Endothelial cell (in vitro differentiated cells): ENCODE results near the gene NMRK1. TPM values are rescaled to one million over a fixed set of nuclear protein-coding genes. Genes with fewer than 3 reads are reported as not detected.
A peak's percentile ranks its signal among the peaks of the same experiment; 100 is the strongest.

Source experiments
- DNase-seq: peaks from one replicate; pipeline ENCODE4 v3.0.0; 2021; ENCODE audit warnings: low spot score
- H3K27ac Mint-ChIP-seq: one replicate; pipeline ENCODE4 v1.8.0; 2021; ENCODE audit warnings: mixed read lengths, inconsistent platforms; ENCODE audit not compliant: unreplicated experiment
- H3K27me3 Mint-ChIP-seq: one replicate; pipeline ENCODE4 v1.8.0; 2021; ENCODE audit warnings: mild to moderate bottlenecking, moderate library complexity, mixed read lengths, inconsistent platforms; ENCODE audit not compliant: unreplicated experiment
- H3K36me3 Mint-ChIP-seq: one replicate; pipeline ENCODE4 v1.8.0; 2021; ENCODE audit warnings: mild to moderate bottlenecking, low read depth, mixed read lengths, inconsistent platforms; ENCODE audit not compliant: unreplicated experiment
- H3K4me1 Mint-ChIP-seq: one replicate; pipeline ENCODE4 v1.8.0; 2021; ENCODE audit warnings: mild to moderate bottlenecking, mixed read lengths, inconsistent platforms; ENCODE audit not compliant: unreplicated experiment
- H3K4me3 Mint-ChIP-seq: one replicate; pipeline ENCODE4 v1.8.0; 2021; ENCODE audit warnings: mild to moderate bottlenecking, mixed read lengths, inconsistent platforms; ENCODE audit not compliant: unreplicated experiment
- H3K9me3 Mint-ChIP-seq: one replicate; pipeline ENCODE4 v1.8.0; 2021; ENCODE audit warnings: mixed read lengths, inconsistent platforms; ENCODE audit not compliant: unreplicated experiment
- total RNA-seq: library from RNA; stranded (reverse); fragmentation: NEBNext Ultra II Directional; extraction: Animal tissue kit (Norgen Biotek cat#: 25700); gene quantifications from one replicate; pipeline ENCODE4 v1.2.1, GENCODE V29; 2021; ENCODE audit not compliant: unreplicated experiment
- TF ChIP-seq, protein P1 (sequence below): fragments of 200-600 bp; sonication (generic); IDR thresholded peaks from one replicate; pipeline ENCODE4 v1.5.0; 2021; ENCODE audit warnings: antibody characterized with exemption; ENCODE audit not compliant: unreplicated experiment

The NMRK1 gene
- total RNA-seq, 1 donor from 2014 or later = 58.2 TPM

GRCh38 chr9:75120686-75121085, 32.7 kb upstream of the NMRK1 start:
- DNase-seq = no peak
- H3K9me3 Mint-ChIP-seq = no peaks in the 10 kb centered on the region
- H3K4me3 Mint-ChIP-seq = no peak overlapping the region
- H3K36me3 Mint-ChIP-seq = peaks cover 25% of the 10 kb centered on the region
- no peak overlapping the region for H3K27ac Mint-ChIP-seq
- H3K4me1 Mint-ChIP-seq = peaks cover 20% of the 10 kb centered on the region
- TF ChIP-seq, protein P1, sequence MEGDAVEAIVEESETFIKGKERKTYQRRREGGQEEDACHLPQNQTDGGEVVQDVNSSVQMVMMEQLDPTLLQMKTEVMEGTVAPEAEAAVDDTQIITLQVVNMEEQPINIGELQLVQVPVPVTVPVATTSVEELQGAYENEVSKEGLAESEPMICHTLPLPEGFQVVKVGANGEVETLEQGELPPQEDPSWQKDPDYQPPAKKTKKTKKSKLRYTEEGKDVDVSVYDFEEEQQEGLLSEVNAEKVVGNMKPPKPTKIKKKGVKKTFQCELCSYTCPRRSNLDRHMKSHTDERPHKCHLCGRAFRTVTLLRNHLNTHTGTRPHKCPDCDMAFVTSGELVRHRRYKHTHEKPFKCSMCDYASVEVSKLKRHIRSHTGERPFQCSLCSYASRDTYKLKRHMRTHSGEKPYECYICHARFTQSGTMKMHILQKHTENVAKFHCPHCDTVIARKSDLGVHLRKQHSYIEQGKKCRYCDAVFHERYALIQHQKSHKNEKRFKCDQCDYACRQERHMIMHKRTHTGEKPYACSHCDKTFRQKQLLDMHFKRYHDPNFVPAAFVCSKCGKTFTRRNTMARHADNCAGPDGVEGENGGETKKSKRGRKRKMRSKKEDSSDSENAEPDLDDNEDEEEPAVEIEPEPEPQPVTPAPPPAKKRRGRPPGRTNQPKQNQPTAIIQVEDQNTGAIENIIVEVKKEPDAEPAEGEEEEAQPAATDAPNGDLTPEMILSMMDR = no peak
- H3K27me3 Mint-ChIP-seq = peaks cover 2% of the 10 kb centered on the region

DNA sequence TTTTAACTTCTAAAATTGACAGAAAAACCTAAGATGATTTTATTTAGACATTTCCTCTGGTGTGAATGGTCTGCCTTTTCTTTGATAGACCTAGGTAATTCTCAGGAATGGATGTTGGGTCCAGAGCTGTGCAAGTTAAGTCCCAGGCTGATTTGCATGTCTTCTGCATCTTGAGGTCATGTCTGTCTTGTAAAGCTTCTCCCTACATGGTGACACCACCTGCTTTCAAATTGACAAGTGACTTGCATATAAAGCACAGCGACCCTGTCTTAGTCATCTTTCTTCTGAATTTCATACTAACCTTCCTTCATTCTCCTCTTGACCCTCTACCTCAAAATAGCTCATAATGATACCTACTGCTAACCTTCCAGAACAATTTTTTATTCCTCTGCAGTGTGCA, 29.6 kb upstream of the NMRK1 start:
- H3K4me1 Mint-ChIP-seq = peaks cover 11% of the 10 kb centered on the region
- DNase-seq = no peak
- no peaks in the 10 kb centered on the region for H3K9me3 Mint-ChIP-seq
- no peak overlapping the region for H3K27ac Mint-ChIP-seq
- TF ChIP-seq, protein P1 = no peak
- peaks cover 2% of the 10 kb centered on the region for H3K27me3 Mint-ChIP-seq
- H3K36me3 Mint-ChIP-seq = peaks cover 21% of the 10 kb centered on the region
- H3K4me3 Mint-ChIP-seq = no peak overlapping the region

DNA sequence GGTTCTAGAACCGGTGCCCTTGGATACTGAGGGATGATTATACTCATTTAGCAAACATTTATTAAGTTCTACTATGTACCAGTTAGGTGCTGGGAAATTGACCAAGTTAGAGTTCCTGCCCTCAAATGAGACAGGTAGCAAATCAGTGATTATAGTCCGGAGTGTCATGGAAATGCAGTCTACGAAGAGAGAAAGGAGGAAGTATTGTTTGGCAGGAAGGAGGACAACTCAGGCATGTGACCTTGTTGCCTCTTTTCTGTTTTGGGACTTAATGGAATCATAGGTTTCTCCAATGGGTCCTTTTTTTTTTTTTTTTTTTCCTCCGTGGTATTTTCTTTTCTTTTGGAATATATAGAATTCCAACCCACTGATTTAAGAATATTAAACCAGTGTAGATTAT, 28.4 kb upstream of the NMRK1 start:
- peak overlapping the region; percentile 6 for H3K27ac Mint-ChIP-seq
- H3K9me3 Mint-ChIP-seq = no peaks in the 10 kb centered on the region
- peaks cover 9% of the 10 kb centered on the region for H3K4me1 Mint-ChIP-seq
- peaks cover 21% of the 10 kb centered on the region for H3K36me3 Mint-ChIP-seq
- DNase-seq = no peak
- peaks cover 2% of the 10 kb centered on the region for H3K27me3 Mint-ChIP-seq
- H3K4me3 Mint-ChIP-seq = no peak overlapping the region
- TF ChIP-seq, protein P1 = no peak

- Mint-ChIP-seq H3K9me3 (no peaks in the 10 kb centered on the region), H3K27ac (no peak overlapping the region), H3K4me3 (no peak overlapping the region), H3K27me3 (no peaks in the 10 kb centered on the region), H3K4me1 (peaks cover 9% of the 10 kb centered on the region), H3K36me3 (peaks cover 1% of the 10 kb centered on the region)
- DNase-seq = no peak
- TF ChIP-seq, protein P1 = no peak
Observed at GRCh38 chr9:75112789-75113188, 24.8 kb upstream of the NMRK1 start.

DNA sequence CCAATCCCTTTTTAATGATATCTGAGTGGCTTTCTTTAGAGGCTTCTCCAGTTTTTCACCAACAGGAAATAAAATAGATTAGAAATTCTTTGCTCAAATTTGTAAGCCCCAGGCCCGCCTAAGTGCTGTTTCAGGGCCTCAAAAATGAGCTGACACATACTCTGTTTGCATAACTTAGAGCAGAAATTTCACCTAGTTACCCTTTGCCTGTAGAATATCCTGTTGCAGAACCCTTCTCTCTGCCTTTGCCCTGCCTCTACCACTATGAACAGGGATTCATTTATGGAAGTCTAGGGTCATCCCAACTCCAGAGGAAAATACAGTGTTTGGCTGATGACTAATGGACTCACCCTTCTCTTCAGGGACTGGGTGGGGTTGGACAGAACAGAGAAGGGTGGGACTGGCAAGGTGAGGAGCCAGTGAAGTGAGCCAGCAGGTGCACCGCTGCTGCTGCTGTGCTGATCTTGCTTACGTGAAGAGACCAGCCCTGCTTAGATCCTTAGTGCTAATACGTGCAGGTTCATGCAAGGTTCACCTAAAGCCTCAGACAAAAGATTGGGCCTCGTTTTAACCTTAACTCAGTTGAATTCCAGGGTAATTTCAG, 23.2 kb upstream of the NMRK1 start:
- DNase-seq = no peak
- Mint-ChIP-seq H3K4me3 (no peak overlapping the region), H3K9me3 (no peaks in the 10 kb centered on the region), H3K4me1 (peaks cover 3% of the 10 kb centered on the region), H3K27ac (no peak overlapping the region), H3K36me3 (no peaks in the 10 kb centered on the region), H3K27me3 (no peaks in the 10 kb centered on the region)
- TF ChIP-seq, protein P1 = no peak
